RKO (cell line): ENCODE results near the gene TRAF2.

Experiments
- DNase-seq: peaks from one replicate; pipeline ENCODE4 v3.0.0-alpha.2; 2016; ENCODE audit warnings: low spot score

Gene TRAF2

GRCh38 chr9:136847088-136847825 lies 39.1 kb upstream of the TRAF2 start:
- no peak for DNase-seq

- peak; percentile 97 for DNase-seq
These were observed 38.4 kb upstream of the TRAF2 start for GRCh38 chr9:136847826-136848392.

DNA sequence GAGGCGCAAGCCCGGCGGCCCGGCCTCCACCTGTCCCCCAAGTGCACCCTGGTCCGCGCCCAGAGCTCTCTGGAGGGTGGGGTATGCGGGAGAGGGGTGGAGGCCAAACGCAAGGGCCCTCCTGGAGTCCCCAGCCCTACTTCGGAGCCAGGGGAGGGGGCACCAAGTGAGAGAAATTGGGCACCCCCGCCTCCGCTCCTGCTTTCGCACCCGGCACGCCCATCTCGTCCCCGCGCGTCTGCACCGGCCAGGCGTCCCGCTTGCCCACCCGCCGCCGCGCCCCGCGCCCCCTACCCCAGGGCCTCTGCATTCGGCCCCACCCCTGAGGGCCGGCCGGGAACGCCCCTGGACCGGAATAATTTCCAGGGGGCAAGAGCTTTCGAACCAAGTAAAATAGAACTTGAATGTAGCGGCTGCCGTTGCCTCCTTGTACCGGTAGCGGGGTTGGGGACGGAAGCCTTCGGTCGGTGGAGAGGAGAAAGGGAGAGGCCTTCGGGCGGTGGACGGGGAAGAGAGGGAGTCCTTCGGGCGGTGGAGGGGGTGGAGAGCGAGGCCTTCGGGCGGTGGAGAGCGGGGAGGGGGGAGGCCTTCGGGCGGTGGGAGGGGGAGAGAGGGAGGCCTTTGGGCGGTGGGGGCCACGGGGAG lies 37.8 kb upstream of the TRAF2 start:
- DNase-seq = peak; percentile 71

- peak; percentile 100 for DNase-seq
These were observed 37.0 kb upstream of the TRAF2 start, which contains the start of gene PHPT1 for GRCh38 chr9:136849038-136849959. Gene PHPT1 (plus strand): TSS chr9:136849409. CDS start chr9:136849431, 22 bp downstream.

GRCh38 chr9:136849960-136850865 lies 36.1 kb upstream of the TRAF2 start:
- DNase-seq = no peak

- DNase-seq = no peak
These were observed 35.2 kb upstream of the TRAF2 start for GRCh38 chr9:136850866-136851775.

GRCh38 chr9:136851941-136852663 lies 34.2 kb upstream of the TRAF2 start, which contains the start of gene MAMDC4:
Gene MAMDC4 (plus strand): TSS chr9:136852346. CDS start chr9:136852417, 71 bp downstream.
- DNase-seq = no peak

DNA sequence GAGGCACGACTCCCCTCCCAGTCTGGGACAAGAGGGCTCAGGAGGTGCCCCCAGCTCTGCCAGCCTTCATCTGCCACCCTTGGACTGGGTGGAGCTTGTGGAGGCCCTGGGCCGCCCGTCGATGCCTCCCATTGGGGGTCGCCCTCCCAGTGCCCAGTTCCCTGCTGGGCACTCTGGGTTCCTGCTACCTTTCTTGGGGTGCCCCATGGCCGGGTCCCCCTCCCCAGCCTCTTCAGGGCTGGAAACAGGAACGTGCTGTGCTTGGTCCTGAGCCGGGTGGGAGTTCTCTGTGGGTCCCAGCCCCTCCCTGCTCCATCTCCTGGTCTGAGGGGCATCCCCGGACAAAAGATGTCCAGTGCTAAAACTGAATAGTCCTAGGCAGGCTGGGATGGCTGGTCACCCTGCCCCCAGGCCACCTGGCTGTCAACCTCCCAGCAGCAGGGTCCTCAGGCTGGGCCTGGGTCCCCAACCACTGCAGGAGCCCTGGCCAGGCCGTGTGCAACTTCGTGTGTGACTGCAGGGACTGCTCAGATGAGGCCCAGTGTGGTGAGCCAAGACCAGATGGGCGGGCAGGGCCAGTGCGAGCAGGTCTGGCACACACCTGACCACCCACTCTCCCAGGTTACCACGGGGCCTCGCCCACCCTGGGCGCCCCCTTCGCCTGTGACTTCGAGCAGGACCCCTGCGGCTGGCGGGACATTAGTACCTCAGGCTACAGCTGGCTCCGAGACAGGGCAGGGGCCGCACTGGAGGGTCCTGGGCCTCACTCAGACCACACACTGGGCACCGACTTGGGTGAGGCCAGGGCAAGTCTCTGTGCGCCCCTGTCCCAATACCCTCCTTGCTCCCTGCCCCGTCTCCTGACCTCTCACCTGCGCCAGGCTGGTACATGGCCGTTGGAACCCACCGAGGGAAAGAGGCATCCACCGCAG lies 33.4 kb upstream of the TRAF2 start:
- no peak for DNase-seq

- no peak for DNase-seq
These were observed 32.7 kb upstream of the TRAF2 start for GRCh38 chr9:136853596-136854112.

GRCh38 chr9:136854113-136854841 lies 32.0 kb upstream of the TRAF2 start:
- no peak for DNase-seq

GRCh38 chr9:136854842-136855460 lies 31.4 kb upstream of the TRAF2 start:
- DNase-seq = no peak

GRCh38 chr9:136855461-136856078 lies 30.7 kb upstream of the TRAF2 start:
- DNase-seq = no peak

DNA sequence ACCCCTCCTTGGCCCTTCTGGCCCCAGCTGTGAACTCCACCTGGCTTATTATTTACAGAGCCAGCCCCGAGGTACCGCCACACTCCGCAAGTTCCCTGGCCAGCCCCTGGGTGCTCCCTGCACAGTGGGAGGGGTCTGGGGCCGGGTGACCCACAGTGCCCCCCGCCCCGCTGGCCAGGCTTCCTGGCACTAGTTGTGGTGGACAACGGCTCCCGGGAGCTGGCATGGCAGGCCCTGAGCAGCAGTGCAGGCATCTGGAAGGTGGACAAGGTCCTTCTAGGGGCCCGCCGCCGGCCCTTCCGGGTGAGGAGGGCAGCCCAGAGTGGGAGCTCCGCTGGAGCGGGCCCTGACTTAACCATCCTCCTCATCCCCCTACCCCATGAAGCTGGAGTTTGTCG lies 30.2 kb upstream of the TRAF2 start:
- no peak for DNase-seq

DNA sequence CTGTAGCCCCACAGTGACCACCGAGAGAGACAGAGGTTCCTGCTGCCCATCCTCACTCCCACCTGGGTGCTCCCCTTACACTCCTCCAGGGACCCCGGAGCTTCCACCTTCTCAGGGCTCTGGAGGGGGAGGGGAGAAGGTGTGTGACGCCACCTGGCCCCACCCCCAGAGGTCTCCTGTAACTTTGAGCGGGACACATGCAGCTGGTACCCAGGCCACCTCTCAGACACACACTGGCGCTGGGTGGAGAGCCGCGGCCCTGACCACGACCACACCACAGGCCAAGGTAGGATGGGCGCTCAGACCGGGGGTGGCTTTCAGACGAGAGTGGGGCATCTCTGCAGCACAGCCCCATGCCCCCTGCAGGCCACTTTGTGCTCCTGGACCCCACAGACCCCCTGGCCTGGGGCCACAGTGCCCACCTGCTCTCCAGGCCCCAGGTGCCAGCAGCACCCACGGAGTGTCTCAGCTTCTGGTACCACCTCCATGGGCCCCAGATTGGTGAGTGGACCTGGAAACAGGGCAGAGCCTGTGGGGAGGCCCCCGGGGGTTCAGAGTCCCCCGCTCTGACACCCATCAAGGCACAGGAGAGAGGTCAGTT lies 29.7 kb upstream of the TRAF2 start:
- DNase-seq = no peak

DNA sequence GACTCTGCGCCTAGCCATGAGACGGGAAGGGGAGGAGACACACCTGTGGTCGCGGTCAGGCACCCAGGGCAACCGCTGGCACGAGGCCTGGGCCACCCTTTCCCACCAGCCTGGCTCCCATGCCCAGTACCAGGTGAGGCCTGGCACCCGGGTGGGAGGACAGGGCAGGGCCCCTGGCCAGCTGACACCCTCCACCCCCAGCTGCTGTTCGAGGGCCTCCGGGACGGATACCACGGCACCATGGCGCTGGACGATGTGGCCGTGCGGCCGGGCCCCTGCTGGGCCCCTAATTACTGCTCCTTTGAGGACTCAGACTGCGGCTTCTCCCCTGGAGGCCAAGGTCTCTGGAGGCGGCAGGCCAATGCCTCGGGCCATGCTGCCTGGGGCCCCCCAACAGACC lies 29.1 kb upstream of the TRAF2 start:
- no peak for DNase-seq
